COLO668 (cell line): ENCODE data around the gene CHCT1.
"Not testable (repeated sequence)": the region's sequence is repeated elsewhere in the genome, so short reads cannot be mapped to it uniquely, and the experiment has no call there.

Experiments used
- DNase-seq: peaks from one replicate; lab custom pipeline; 2025; ENCODE audit not compliant: unreplicated experiment; lab: John Stamatoyannopoulos, UW

Gene CHCT1

DNA sequence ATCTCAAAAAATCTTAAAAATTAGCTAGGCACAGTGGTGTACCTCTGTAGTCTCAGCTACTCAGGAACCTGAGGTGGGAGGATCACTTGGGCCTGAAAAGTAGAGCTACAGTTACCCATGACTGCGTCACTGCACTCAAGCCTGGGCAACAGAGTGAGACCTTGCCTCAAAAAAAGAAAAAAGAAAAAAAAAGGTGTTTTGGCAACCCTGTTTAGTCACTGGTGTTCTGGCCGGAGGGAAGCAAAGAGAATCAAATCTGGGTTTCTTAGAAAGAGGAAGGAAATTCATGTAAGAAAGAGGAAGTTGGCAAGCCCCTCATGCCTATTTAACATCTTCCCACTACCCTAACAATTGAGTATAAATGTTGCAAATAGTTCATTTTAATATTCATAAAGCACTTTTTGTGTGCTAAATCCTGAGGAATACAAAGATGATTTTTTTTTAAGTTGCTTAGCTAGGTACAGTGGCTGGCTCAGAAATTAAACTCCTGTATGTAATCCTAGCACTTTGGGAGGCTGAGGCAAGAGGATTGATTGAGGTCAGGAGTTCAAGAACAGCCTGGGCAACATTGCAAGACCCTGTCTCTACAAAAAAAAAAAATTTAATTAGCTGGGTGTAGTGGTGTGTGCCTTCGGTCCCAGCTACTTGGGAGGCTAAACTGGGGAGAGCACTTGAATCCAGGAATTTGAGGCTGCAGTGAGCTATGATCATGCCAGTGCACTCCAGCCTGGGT lies 23.9 kb upstream of the CHCT1 start:
- DNase-seq = no peak

- no peak for DNase-seq
Measured at GRCh38 chr17:60401819-60402218, 20.5 kb upstream of the CHCT1 start.

DNA sequence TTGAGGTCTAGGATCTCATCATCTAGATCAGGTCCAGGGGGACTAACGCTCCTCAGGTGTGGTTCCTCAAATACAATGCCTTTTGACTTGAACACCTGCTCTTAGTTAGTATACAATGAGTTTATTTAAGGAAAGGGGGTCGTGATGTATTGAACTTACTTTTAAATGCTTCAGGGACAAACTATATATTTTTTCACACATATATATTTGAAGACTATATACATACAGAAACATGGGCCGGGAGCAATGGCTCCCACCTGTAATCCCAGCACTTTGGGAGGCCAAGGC lies 18.8 kb upstream of the CHCT1 start:
- DNase-seq = no peak

DNA sequence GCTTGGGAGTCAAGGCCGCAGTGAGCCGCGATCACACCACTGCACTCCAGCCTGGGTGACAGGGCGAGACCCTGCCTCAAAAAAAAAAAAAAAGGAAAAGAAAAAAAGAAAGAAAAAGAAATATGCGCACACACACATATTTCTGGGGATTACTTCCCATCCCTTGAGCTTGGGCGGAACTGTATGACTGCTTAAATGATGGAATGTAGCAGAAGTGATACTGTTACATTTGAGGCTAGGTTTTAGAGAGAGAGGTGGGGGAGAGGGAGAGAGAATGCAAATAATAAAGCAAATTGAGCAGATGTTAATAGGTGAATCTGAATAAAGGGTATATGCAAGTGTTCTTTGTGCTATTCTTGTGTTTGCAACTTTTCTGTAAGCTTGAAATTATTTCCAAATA lies 18.3 kb upstream of the CHCT1 start:
- DNase-seq = no peak

- no peak for DNase-seq
Measured at GRCh38 chr17:60406887-60407286, 15.4 kb upstream of the CHCT1 start.

DNA sequence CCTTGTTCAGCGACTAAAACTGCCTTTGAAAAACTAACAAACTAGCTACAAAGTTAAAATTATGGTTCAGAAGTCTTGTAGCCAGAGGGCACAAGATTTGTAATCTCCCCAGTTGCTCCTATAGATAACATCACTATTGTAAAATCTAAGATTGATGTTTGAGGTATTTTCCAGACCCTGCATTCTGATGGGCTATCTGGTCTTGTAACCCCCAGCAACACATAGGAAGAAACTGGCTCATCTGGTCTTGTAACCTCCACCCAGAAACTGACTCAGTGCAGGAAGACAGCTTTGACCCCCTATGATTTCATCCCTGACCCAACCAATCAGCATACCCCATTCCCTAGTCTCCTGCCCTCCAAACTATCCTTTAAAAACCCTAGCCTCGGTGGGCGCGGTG lies 12.3 kb upstream of the CHCT1 start:
- no peak for DNase-seq

- DNase-seq = no peak
Measured at GRCh38 chr17:60412701-60413100, 9.6 kb upstream of the CHCT1 start.

DNA sequence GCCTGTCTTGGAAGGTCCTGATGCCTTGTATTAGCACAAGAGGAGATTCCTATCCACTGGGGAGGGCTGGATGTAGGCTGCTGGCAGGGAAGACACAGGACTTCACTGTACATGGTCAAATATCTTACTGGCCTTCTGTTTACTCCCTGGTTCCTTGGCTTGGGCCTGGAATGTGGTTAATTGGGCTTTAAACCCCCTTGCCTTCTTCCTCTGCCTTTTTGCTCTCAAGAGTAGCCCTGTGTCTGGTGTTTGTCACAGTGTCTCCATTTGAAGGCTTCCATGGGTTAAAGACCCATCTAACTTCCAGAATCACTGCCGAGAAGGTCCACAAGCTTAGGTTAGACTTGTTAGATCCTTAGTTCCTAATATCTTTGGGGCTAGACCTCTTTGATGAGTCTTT lies 7.1 kb upstream of the CHCT1 start:
- DNase-seq = no peak

DNA sequence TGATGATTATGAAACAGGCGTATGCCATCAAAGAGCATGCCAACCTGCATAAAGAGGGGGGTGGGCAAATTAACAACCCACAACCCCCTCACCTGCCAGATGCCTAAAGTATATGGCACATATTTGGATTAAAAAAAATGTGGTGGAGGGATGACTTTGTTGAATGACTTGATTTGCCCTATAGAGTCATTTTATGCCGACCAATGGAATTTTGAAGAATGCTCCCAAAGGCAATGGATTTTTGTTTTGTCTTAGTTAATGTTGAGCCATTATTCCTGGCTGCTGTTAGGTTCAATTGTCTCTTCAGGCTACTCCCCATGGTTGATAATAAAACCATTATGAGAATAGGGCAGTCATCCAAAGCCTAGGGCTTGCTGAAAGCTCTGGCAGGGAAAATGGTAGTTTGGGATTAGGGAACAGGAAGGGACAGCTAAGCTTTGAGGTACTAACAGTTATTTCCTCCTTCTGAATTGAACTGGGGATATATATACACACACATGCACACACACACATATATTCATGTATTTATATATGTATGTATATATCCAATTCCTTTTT lies 5.8 kb upstream of the CHCT1 start:
- no peak for DNase-seq

DNA sequence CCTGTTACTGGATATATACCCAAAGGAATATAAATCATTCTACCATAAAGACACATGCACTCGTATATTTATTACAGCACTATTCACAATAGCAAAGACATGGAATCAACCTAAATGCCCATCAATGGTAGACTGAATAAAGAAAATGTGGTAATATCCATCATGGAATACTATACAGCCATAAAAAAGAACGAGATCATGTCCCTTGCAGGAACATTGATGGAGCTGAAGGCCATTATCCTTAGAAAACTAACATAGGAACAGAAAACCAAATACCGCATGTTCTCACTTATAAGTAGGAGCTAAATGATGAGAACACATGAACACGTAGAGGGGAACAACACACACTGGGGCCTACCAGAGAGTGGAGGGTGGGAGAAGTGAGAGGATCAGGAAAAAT lies 3.3 kb upstream of the CHCT1 start:
- not testable (repeated sequence) for DNase-seq

DNA sequence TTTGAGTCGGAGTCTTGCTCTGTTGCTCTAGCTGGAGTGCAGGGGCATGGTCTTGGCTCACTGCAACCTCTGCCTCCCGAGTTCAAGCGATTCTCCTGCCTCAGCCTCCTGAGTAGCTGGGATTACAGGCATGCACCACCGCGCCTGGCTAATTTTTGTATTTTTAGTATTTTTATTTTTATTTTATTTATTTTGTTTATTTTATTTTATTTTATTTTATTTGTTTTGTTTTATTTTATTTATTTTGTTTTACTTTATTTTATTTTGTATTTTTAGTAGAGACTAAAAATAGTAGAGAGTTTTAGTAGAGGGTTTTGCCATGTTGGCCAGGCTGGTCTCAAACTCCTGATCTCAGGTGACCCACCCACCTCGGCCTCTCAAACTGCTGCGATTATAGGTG lies 2.4 kb upstream of the CHCT1 start:
- DNase-seq = not testable (repeated sequence)

DNA sequence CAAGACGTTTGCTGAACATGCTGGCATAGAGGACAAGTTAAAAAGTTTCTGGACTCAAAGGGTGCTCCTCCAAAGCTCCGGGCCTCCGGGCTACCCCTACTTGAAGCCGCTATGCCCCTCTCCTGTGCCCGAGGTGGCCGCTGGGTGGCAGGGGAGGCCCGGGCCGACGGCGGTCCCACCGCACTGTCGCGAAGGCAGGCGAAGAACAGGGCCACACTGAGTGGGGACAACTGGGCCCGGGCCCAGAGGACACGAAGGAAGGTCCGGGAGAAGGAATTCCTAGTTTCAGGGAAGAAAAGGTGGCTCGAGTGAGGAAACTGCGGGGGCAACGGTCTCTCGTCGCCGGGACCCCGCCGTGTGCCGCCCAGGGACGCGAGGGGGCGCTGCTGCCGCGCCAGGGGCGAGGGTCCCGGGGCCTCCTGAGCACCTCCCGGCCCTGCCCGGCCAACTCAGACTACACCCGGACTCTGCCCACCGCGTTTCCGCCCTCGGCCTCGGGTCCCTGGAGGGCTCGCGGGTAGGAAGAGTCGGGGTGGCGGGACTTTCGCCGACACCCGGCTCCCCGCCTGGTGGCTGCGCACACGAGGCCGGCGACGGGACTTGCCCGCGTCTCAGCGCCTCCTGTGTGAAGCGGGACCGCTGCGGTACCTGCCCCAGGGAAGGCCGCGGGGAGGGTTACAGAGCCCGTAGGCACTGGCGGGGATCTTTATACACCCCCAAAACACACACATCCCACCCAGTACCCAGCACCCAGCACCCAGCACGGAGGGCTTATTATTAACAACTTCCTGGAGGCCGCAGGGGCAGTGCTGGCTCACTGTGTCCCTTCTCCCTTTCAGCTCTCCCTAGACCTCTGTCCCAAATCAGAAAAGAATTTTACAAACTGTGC lies 772 bp upstream of the CHCT1 start:
- DNase-seq = peak; percentile 58

DNA sequence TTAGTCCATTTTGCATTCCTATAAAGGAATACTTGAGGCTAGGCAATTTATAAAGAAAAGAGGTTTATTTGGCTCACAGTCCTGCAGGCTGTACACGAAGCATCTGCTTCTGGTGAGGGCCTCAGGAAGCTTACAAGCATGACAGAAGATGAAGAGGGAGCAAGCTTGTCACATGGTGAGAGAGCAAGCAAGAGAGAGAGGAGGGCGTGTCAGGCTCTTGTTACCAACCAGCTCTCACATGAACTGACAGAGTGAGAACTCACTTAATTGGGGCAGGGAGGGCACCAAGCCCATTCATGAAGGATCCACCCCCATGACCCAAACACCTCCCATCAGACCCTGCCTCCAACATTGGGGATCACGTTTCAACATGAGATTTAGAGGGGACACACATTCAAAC lies 1.6 kb downstream of the CHCT1 start:
- no peak for DNase-seq

DNA sequence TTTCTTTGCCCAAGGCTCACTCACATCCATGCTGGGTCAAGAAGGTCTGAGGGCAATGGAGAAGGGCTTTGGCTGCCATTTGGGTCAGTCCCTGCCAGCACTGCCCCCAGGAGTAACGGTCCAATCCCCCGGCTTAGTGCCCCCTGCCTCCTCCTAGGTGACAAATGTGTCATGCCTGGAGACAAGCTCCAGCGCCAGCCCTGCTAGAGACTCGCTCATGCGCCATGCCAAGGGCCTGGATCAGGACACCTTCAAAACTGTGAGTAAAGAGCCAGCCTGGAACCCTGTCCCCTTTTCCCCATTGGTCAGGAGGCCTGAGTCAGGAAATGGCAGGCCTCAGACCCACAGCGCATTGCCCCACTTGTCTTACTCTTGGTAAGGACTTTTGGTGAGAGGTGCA lies 3.3 kb downstream of the CHCT1 start:
- no peak for DNase-seq

DNA sequence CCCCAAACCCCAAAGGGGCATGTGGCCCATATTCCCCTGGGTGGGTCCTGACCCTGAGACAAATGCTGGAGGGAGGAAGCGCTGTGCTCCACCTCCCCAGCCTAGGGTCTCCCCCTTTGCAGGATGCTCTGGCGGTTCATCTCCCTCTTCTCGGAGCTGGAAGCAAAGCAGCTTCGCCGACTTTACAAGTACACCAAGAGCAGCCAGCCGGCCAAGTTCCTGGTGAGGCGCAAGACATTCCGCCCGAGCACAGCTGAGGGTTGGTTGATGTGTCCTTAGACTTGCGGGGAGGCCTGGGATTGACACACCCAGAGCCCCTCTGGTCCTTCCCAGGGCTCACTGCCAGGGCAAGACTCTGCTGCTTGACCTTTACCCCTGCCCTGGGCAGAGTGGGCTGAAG lies 4.3 kb downstream of the CHCT1 start:
- DNase-seq = no peak

GRCh38 chr17:60428491-60428890 lies 6.2 kb downstream of the CHCT1 start:
- not testable (repeated sequence) for DNase-seq

GRCh38 chr17:60430561-60430960 lies 8.3 kb downstream of the CHCT1 start:
- not testable (repeated sequence) for DNase-seq

- not testable (repeated sequence) for DNase-seq
Measured at GRCh38 chr17:60433021-60433997, 11.0 kb downstream of the CHCT1 start.

GRCh38 chr17:60435244-60436167 lies 13.2 kb downstream of the CHCT1 start:
- peak; percentile 22 for DNase-seq

DNA sequence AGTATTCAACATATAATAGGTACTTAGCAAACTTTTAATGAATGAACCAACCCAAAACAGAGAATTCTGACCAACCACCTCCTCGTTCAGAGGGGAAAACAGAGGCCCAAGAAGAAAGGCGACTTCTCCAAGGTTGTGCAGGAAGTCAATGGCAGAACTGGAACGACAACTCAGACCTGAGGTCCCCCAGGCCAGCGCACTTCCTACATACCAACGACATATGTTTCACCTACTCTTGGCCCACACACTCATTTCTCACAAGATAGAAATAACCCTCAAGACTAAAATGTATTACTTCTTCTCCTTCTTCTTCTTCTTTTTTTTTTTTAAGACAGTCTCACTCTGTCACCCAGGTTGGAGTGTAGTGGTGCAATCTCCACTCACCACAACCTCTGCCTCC lies 14.4 kb downstream of the CHCT1 start:
- DNase-seq = no peak
